Bronchial epithelial cell (primary cell): ENCODE results near the gene CIAO2B. TPM values are rescaled to one million over a fixed set of nuclear protein-coding genes. Genes with fewer than 3 reads are reported as not detected.

Experiments
- DNase-seq: peaks from one replicate; pipeline ENCODE4 v3.0.0-alpha.2; 2010; ENCODE audit warnings: low read depth
- FAIRE-seq: peaks from 2 replicates; lab custom pipeline; 2011; peaks lifted over from hg19 to GRCh38; lab: Jason Lieb, UNC
- H3K27me3 ChIP-seq: 2 replicates; pipeline ENCODE4 v1.5.1; 2011; ENCODE audit warnings: low read length; ENCODE audit not compliant: control insufficient read depth, insufficient read depth
- H3K36me3 ChIP-seq: 2 replicates; pipeline ENCODE4 v1.5.1; 2011; ENCODE audit warnings: low read length; ENCODE audit not compliant: control insufficient read depth, insufficient read depth
- H3K4me3 ChIP-seq: 2 replicates; pipeline ENCODE4 v1.5.1; 2011; ENCODE audit warnings: mild to moderate bottlenecking, low read depth, low read length, control low read depth
- total RNA-seq: library from RNA; depleted of rRNA; stranded (reverse); fragments of >200 nt; gene quantifications from 2 replicates; pipeline ENCODE4 v1.2.1, GENCODE V29; 2014
- TF ChIP-seq, protein P1 (sequence below): IDR thresholded peaks from 2 replicates; pipeline ENCODE4 v1.5.1; 2011; ENCODE audit warnings: mild to moderate bottlenecking, moderate library complexity, low read length, control low read depth, inconsistent platforms; ENCODE audit not compliant: insufficient read depth, severe bottlenecking

CIAO2B gene
- total RNA-seq, 1 donor from 2014 or later, result 227 TPM

DNA sequence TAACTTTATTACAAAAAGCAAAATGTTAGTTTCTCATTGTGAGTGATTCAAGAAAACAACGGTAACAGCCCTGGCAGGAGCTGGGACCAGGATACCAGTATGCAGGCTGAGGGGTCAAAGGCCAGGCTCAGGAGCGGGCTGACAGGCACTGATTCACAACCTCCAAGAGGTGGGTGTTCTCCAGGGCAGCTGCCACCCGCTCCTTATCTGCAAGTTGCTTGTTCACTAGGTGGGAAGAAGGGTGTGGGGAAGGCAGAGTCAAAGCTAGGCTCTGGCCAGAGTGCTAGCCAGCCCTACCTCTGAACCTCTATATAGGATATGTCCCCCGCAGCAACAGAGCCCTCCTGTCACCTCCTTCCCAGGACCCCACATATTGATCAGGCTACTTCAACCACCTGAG lies 2.1 kb downstream of the CIAO2B start:
- TF ChIP-seq, protein P1, sequence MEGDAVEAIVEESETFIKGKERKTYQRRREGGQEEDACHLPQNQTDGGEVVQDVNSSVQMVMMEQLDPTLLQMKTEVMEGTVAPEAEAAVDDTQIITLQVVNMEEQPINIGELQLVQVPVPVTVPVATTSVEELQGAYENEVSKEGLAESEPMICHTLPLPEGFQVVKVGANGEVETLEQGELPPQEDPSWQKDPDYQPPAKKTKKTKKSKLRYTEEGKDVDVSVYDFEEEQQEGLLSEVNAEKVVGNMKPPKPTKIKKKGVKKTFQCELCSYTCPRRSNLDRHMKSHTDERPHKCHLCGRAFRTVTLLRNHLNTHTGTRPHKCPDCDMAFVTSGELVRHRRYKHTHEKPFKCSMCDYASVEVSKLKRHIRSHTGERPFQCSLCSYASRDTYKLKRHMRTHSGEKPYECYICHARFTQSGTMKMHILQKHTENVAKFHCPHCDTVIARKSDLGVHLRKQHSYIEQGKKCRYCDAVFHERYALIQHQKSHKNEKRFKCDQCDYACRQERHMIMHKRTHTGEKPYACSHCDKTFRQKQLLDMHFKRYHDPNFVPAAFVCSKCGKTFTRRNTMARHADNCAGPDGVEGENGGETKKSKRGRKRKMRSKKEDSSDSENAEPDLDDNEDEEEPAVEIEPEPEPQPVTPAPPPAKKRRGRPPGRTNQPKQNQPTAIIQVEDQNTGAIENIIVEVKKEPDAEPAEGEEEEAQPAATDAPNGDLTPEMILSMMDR, result no peak
- peaks cover 3% of the 10 kb centered on the region for H3K36me3 ChIP-seq
- DNase-seq (no peak), FAIRE-seq (no peak)
- H3K27me3 ChIP-seq, result no peaks in the 10 kb centered on the region
- no peak overlapping the region for H3K4me3 ChIP-seq

DNA sequence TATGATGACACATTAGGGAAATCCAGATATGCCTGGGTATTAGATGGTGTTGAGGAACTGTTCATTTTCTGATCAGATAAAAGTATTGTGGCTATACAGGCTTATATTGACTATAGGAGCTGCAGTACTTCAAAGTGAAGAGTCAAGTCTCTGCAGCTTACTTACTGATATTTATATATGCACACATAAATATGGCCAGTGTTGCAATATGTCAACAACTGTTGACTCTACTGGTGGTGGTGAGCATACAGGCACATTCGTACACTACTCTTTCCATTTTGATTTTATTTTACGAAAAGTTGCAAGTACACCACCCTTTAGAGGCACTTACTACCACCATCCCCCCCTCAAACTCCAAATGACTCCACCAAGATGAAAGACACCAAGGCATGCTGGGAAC lies 2.5 kb downstream of the CIAO2B start:
- no peak for FAIRE-seq
- H3K27me3 ChIP-seq, result no peaks in the 10 kb centered on the region
- TF ChIP-seq, protein P1, result no peak
- DNase-seq, result no peak
- peaks cover 3% of the 10 kb centered on the region for H3K36me3 ChIP-seq
- no peak overlapping the region for H3K4me3 ChIP-seq

DNA sequence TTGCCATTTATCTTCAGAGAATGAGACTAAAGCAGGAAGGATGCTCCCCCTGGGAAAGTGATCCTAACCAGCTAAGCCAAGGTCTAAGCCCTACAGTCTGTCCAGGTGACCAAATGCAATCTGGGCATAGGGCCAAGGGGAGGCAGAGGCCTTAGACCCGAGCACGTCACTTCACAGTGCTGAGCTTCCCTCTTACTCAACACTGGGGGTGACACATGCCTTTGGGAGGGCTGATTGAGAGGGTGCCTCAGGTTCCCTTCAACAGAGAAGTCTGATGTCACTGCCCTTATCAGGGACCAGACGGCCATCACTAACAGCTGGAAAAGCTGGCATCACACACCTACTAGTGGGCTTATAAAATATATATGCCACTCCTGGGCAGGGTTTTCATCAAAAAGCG lies 4.0 kb downstream of the CIAO2B start:
- TF ChIP-seq, protein P1, result no peak

DNA sequence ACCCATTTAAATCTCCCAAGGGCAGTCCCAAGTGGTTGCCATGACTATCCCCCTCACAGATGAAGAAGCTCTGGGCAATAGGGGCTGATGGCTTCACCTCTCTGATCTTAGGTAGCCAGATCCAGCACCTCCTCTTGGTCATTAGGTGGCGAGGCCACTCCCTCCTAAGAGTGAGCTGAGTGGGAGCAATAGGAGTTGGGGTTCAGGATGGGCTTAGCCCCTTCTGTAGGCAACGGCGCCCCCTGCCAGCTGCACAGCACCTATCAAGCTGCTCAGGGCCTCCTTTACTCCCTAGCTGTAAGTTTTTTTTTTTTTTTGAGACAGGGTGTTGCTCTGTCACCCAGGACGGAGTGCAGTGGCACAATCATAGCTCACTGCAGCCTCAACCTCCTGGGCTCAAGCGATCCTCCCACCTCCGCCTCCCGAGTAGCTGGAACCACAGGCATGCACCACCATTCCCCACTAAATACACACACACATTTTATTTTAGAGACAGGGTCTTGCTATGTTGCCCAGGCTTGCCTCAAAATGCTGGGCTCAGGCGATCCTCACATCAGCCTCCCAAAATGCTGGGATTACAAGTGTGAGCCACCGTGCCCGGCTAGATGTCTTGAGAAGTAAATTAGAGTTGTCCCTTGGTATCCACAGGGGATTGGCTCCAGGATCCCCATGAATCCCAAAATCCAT lies 5.4 kb downstream of the CIAO2B start:
- H3K27me3 ChIP-seq, result no peaks in the 10 kb centered on the region
- TF ChIP-seq, protein P1, result peak; percentile 52
- H3K36me3 ChIP-seq, result peaks cover 3% of the 10 kb centered on the region
- DNase-seq (no peak), FAIRE-seq (no peak)
- H3K4me3 ChIP-seq, result no peak overlapping the region

More for the DNA sequence above, 4.0 kb downstream of the CIAO2B start:
- Histone ChIP-seq H3K36me3 (peaks cover 3% of the 10 kb centered on the region), H3K27me3 (no peaks in the 10 kb centered on the region), H3K4me3 (no peak overlapping the region)
- DNase-seq (peak; percentile 85), FAIRE-seq (no peak)

DNA sequence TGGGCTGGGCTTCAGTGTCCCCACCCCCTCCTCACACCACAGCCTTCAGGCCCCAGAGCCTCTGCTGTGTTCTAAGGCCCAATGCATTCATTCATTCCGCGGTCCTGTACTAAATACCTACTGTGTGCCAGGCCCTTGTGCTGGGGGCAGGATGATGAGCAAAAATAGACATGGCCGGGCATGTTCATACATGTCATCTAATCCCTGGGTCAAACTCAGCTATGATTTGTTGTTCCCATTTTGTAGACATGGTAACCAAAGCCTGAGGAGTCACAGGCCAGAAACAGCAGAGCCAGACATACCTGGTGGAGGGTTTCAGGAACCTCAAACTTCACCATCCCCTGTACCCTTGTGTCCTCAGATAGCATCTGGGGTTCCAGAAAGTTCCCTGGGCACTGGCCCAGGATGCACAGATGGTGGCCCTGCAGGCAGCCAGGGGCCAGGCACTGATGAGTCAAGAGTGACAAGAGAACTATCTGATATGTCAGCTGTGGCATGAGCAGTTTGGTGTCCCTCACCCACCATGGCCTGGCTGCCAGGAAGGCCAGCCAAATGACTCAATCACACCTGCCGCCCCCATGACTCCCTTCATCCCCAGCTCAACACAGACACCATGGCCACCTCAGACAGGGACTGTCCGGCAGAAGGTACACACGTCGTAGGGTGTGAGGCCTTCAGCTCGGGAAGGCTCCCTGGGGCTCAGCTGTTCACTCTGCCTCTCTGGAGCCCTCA lies 6.1 kb downstream of the CIAO2B start:
- H3K36me3 ChIP-seq, result peaks cover 3% of the 10 kb centered on the region
- TF ChIP-seq, protein P1, result no peak
- DNase-seq, result peak; percentile 76
- H3K4me3 ChIP-seq, result no peak overlapping the region
- no peaks in the 10 kb centered on the region for H3K27me3 ChIP-seq
- FAIRE-seq, result no peak
